ENCODE data around the gene XCR1.
"Not testable (repeated sequence)": the region's sequence is repeated elsewhere in the genome, so short reads cannot be mapped to it uniquely, and the experiment has no call there.

Gene XCR1

GRCh38 chr3:46008058-46008457 is 19.2 kb downstream of the XCR1 start:
- WGBS (ENCODE audit: extremely low coverage, insufficient coverage, insufficient read length): no CpG with 5 or more reads among the region's 6 CpGs
- H3K14ac ChIP-seq (ENCODE audit: low read length): no peak overlapping the region
- H3K27me3 ChIP-seq (ENCODE audit: insufficient read depth, low read length): no peaks in the 10 kb centered on the region
- no peak overlapping the region for H3K4me3 ChIP-seq (ENCODE audit: low read depth, low read length)
- H2BK12ac ChIP-seq (ENCODE audit: low read length): no peak overlapping the region
- H3K9me3 ChIP-seq (ENCODE audit: insufficient read depth, low read depth, low read length): no peaks in the 10 kb centered on the region
- no peak overlapping the region for H3K27ac ChIP-seq (ENCODE audit: low read depth, low read length)
- H3K4ac ChIP-seq (ENCODE audit: low read depth, low read length): no peak overlapping the region
- no peak overlapping the region for H3K18ac ChIP-seq (ENCODE audit: low read length)
- H3K79me2 ChIP-seq (ENCODE audit: control insufficient read depth, insufficient read depth, low read length, poor library complexity): no peaks in the 10 kb centered on the region
- H3K4me1 ChIP-seq (ENCODE audit: control insufficient read depth in 1 of 2, insufficient read depth in 2 of 2, low read length in 2 of 2): no peaks in the 10 kb centered on the region
- no peaks in the 10 kb centered on the region for H3K79me1 ChIP-seq (ENCODE audit: low read length)
- no peak overlapping the region for H2BK5ac ChIP-seq (ENCODE audit: low read depth, low read length, poor library complexity)
- no peak overlapping the region for H4K12ac ChIP-seq (ENCODE audit: low read depth, low read length)
- H3K4me2 ChIP-seq (ENCODE audit: low read length): no peak overlapping the region
- H4K8ac ChIP-seq (ENCODE audit: low read depth, low read length): no peak overlapping the region
- no peak overlapping the region for H2AK5ac ChIP-seq (ENCODE audit: low read length)
- H2BK120ac ChIP-seq (ENCODE audit: insufficient read depth, low read length, poor library complexity): no peak overlapping the region
- no peak overlapping the region for H2AFZ ChIP-seq (ENCODE audit: insufficient read depth, low read length, poor library complexity)
- no peak for DNase-seq
- H3K36me3 ChIP-seq (ENCODE audit: control insufficient read depth in 1 of 2, insufficient read depth in 2 of 2, low read length in 2 of 2): no peaks in the 10 kb centered on the region
- H3K23ac ChIP-seq (ENCODE audit: low read length): no peak overlapping the region
- H4K91ac ChIP-seq (ENCODE audit: low read depth, low read length): no peak overlapping the region
- no peak overlapping the region for H3K9ac ChIP-seq (ENCODE audit: low read length)

DNA sequence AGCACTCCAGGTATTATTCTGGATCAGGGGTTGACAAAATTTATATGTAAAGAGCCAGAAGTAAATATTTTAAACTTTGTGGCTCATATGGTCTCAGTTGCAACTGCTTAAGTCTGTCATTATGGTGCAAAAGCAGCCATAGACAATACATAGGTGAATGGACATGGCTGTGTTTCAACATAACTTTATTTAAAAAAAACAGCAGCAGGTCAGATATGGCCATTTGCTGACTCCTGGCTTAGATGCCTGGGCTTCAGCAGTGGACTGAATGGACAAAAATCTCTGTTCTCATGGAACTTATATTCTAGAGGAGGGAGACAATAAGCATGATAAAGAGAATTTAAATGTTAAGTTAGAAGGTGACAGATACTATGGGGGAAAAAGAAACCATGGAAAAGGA is 20.0 kb downstream of the XCR1 start:
- H3K18ac ChIP-seq (ENCODE audit: low read length): no peak overlapping the region
- H3K27ac ChIP-seq (ENCODE audit: low read depth, low read length): no peak overlapping the region
- H2AFZ ChIP-seq (ENCODE audit: insufficient read depth, low read length, poor library complexity): no peak overlapping the region
- H3K79me2 ChIP-seq (ENCODE audit: control insufficient read depth, insufficient read depth, low read length, poor library complexity): no peaks in the 10 kb centered on the region
- H2BK12ac ChIP-seq (ENCODE audit: low read length): no peak overlapping the region
- H4K12ac ChIP-seq (ENCODE audit: low read depth, low read length): no peak overlapping the region
- H2BK5ac ChIP-seq (ENCODE audit: low read depth, low read length, poor library complexity): no peak overlapping the region
- H3K4me1 ChIP-seq (ENCODE audit: control insufficient read depth in 1 of 2, insufficient read depth in 2 of 2, low read length in 2 of 2): no peaks in the 10 kb centered on the region
- no peak overlapping the region for H3K4me2 ChIP-seq (ENCODE audit: low read length)
- no peak overlapping the region for H4K8ac ChIP-seq (ENCODE audit: low read depth, low read length)
- H2BK120ac ChIP-seq (ENCODE audit: insufficient read depth, low read length, poor library complexity): no peak overlapping the region
- no peaks in the 10 kb centered on the region for H3K36me3 ChIP-seq (ENCODE audit: control insufficient read depth in 1 of 2, insufficient read depth in 2 of 2, low read length in 2 of 2)
- no peak overlapping the region for H4K91ac ChIP-seq (ENCODE audit: low read depth, low read length)
- no peaks in the 10 kb centered on the region for H3K79me1 ChIP-seq (ENCODE audit: low read length)
- H2AK5ac ChIP-seq (ENCODE audit: low read length): no peak overlapping the region
- DNase-seq: no peak
- no peak overlapping the region for H3K23ac ChIP-seq (ENCODE audit: low read length)
- H3K4me3 ChIP-seq (ENCODE audit: low read depth, low read length): no peak overlapping the region
- H3K14ac ChIP-seq (ENCODE audit: low read length): no peak overlapping the region
- H3K4ac ChIP-seq (ENCODE audit: low read depth, low read length): no peak overlapping the region
- H3K9ac ChIP-seq (ENCODE audit: low read length): no peak overlapping the region
- H3K27me3 ChIP-seq (ENCODE audit: insufficient read depth, low read length): no peaks in the 10 kb centered on the region
- no peaks in the 10 kb centered on the region for H3K9me3 ChIP-seq (ENCODE audit: insufficient read depth, low read depth, low read length)

DNA sequence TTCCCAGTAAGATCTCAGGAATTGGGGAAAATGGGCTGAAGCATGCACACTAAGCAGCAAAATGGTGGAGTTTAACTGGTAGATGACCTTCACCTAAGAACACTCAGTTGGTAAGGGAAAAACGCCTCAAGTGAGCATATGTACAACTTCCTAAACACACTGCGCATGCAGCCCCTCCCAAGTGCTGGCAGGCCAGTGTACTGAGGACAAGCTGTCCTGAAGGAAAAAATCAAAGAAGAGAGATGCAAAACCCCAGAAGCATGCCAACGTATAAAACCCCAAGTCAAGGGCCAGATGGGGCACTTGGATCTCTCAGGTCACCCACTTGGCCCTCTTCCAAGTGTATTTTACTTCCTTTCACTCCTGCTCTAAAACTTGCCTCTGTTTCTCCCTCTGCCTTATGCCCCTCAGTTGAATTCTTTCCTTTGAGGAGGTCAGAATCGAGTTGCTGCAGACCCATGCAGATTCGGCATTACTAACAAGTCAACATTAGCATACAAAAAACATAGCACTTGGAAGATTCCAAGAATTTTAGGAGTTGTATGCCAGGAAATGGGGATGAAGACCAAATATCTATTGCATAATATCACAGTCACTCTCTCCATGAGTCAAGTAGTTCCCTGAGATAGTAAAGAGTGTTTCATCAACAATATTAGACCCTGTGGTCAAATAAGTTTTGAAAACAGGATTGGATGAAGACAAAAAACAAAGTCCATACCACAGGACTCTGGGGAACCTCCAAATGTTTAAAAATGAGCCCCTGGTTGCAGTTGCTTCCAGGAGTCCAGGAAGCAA is 20.8 kb downstream of the XCR1 start:
- no peak overlapping the region for H3K27ac ChIP-seq (ENCODE audit: low read depth, low read length)
- no peak overlapping the region for H3K14ac ChIP-seq (ENCODE audit: low read length)
- H2AFZ ChIP-seq (ENCODE audit: insufficient read depth, low read length, poor library complexity): no peak overlapping the region
- no peaks in the 10 kb centered on the region for H3K79me2 ChIP-seq (ENCODE audit: control insufficient read depth, insufficient read depth, low read length, poor library complexity)
- H2BK5ac ChIP-seq (ENCODE audit: low read depth, low read length, poor library complexity): no peak overlapping the region
- H3K9ac ChIP-seq (ENCODE audit: low read length): no peak overlapping the region
- no peak overlapping the region for H3K23ac ChIP-seq (ENCODE audit: low read length)
- no peaks in the 10 kb centered on the region for H3K36me3 ChIP-seq (ENCODE audit: control insufficient read depth in 1 of 2, insufficient read depth in 2 of 2, low read length in 2 of 2)
- WGBS (ENCODE audit: extremely low coverage, insufficient coverage, insufficient read length): no CpG with 5 or more reads among the region's 5 CpGs
- no peaks in the 10 kb centered on the region for H3K27me3 ChIP-seq (ENCODE audit: insufficient read depth, low read length)
- no peaks in the 10 kb centered on the region for H3K4me1 ChIP-seq (ENCODE audit: control insufficient read depth in 1 of 2, insufficient read depth in 2 of 2, low read length in 2 of 2)
- H2BK120ac ChIP-seq (ENCODE audit: insufficient read depth, low read length, poor library complexity): no peak overlapping the region
- H3K9me3 ChIP-seq (ENCODE audit: insufficient read depth, low read depth, low read length): no peaks in the 10 kb centered on the region
- H3K4me2 ChIP-seq (ENCODE audit: low read length): no peak overlapping the region
- no peak overlapping the region for H3K18ac ChIP-seq (ENCODE audit: low read length)
- H4K91ac ChIP-seq (ENCODE audit: low read depth, low read length): no peak overlapping the region
- DNase-seq: peak in 1 of 2 donors; percentile 30
- H2BK12ac ChIP-seq (ENCODE audit: low read length): no peak overlapping the region
- H3K79me1 ChIP-seq (ENCODE audit: low read length): no peaks in the 10 kb centered on the region
- no peak overlapping the region for H4K12ac ChIP-seq (ENCODE audit: low read depth, low read length)
- H3K4me3 ChIP-seq (ENCODE audit: low read depth, low read length): no peak overlapping the region
- no peak overlapping the region for H3K4ac ChIP-seq (ENCODE audit: low read depth, low read length)
- no peak overlapping the region for H2AK5ac ChIP-seq (ENCODE audit: low read length)
- no peak overlapping the region for H4K8ac ChIP-seq (ENCODE audit: low read depth, low read length)

DNA sequence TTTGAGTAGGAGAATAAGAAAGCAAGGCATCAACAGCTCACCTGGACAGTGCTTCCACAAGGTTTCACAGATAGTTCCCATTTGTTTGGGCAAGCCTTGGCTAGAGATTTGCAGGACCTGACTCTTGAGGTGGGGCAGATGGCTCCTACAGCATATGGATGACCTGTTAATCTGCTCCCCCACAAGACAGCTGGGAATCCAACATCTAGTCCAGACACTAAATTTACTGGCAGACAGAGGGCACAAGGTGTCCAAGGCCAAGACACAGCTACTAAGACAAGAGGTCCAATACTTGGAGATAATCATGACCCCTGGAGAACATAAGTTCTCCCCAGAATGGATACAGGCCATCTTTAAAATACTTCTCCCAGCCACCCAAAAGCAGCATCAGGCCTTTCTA is 23.6 kb downstream of the XCR1 start:
- not testable (repeated sequence) for H3K79me2 ChIP-seq (ENCODE audit: control insufficient read depth, insufficient read depth, low read length, poor library complexity); H2AFZ ChIP-seq (ENCODE audit: insufficient read depth, low read length, poor library complexity); H3K9ac ChIP-seq (ENCODE audit: low read length); H4K8ac ChIP-seq (ENCODE audit: low read depth, low read length); H2BK120ac ChIP-seq (ENCODE audit: insufficient read depth, low read length, poor library complexity); H3K14ac ChIP-seq (ENCODE audit: low read length); H4K12ac ChIP-seq (ENCODE audit: low read depth, low read length); H2BK5ac ChIP-seq (ENCODE audit: low read depth, low read length, poor library complexity); H2BK12ac ChIP-seq (ENCODE audit: low read length); H3K27ac ChIP-seq (ENCODE audit: low read depth, low read length); H3K23ac ChIP-seq (ENCODE audit: low read length); H2AK5ac ChIP-seq (ENCODE audit: low read length); H3K4me3 ChIP-seq (ENCODE audit: low read depth, low read length); H3K79me1 ChIP-seq (ENCODE audit: low read length); H3K9me3 ChIP-seq (ENCODE audit: insufficient read depth, low read depth, low read length); DNase-seq; H3K36me3 ChIP-seq (ENCODE audit: control insufficient read depth in 1 of 2, insufficient read depth in 2 of 2, low read length in 2 of 2); H4K91ac ChIP-seq (ENCODE audit: low read depth, low read length); H3K4ac ChIP-seq (ENCODE audit: low read depth, low read length); H3K18ac ChIP-seq (ENCODE audit: low read length); H3K4me1 ChIP-seq (ENCODE audit: control insufficient read depth in 1 of 2, insufficient read depth in 2 of 2, low read length in 2 of 2); H3K4me2 ChIP-seq (ENCODE audit: low read length); H3K27me3 ChIP-seq (ENCODE audit: insufficient read depth, low read length)
